Mesothelial cell of epicardium (in vitro differentiated cells): Measurements from ENCODE around the gene SFMBT2. TPM values are rescaled to one million over a fixed set of nuclear protein-coding genes. Genes with fewer than 3 reads are reported as not detected.

Experiments
- DNase-seq, 2 experiments: peaks; one replicate each; pipeline ENCODE4 v3.0.0; 2021; ENCODE audit warnings: low spot score in 2 of 2; ENCODE audit not compliant: unreplicated experiment in 2 of 2
- H3K27ac Mint-ChIP-seq: 2 replicates; pipeline ENCODE4 v1.8.0; 2021; ENCODE audit warnings: mixed read lengths
- H3K27me3 Mint-ChIP-seq: 2 replicates; pipeline ENCODE4 v1.8.0; 2021; ENCODE audit warnings: low read depth, mixed read lengths
- H3K36me3 Mint-ChIP-seq: 2 replicates; pipeline ENCODE4 v1.8.0; 2021; ENCODE audit warnings: mixed read lengths
- H3K4me1 Mint-ChIP-seq: 2 replicates; pipeline ENCODE4 v1.8.0; 2021; ENCODE audit warnings: mixed read lengths
- H3K4me3 Mint-ChIP-seq: 2 replicates; pipeline ENCODE4 v1.8.0; 2021; ENCODE audit warnings: mild to moderate bottlenecking, moderate library complexity, mixed read lengths
- H3K9me3 Mint-ChIP-seq: 2 replicates; pipeline ENCODE4 v1.8.0; 2021; ENCODE audit warnings: mixed read lengths
- total RNA-seq: library from RNA; stranded (reverse); gene quantifications from 3 replicates; pipeline ENCODE4 v1.2.1, GENCODE V29; 2021
- TF ChIP-seq, protein P1 (sequence below): fragments of 200-600 bp; sonication (generic); IDR thresholded peaks from one replicate; pipeline ENCODE4 v1.5.0; 2021; ENCODE audit warnings: antibody characterized with exemption; ENCODE audit not compliant: unreplicated experiment

Gene SFMBT2
- total RNA-seq, 1 donor from 2014 or later = 2.3 TPM

DNA sequence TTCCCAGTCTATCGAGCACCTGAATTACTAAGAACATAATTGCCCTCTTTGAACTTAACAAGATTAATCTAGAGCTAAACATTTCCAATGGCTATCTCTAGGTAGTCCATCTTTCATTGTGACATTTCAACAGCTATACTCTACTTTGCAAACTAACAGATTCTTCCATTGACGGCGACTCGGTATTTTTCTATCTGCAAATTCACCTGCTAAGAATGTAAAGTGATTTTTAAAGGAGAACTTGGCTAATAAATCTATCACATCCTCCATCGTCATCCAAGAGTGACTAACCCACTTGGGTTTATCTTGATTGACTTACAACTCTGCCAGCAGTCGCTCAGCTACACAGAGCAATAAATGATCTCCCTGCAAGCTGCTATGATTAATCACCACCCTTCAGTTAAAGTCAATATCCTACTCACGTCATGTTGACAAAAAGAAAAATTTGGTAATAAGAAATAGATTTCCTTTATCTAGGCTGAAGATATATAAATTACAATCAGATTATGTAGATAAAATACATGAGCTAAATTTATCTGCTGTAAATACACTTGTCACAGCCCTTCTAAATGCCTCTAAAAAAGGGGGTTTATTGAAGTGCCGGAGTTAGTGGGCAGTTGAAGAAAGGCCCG lies 99.5 kb downstream of the SFMBT2 start:
- H3K4me3 Mint-ChIP-seq = no peak overlapping the region
- no peak overlapping the region for H3K27ac Mint-ChIP-seq
- H3K4me1 Mint-ChIP-seq = peaks cover 7% of the 10 kb centered on the region
- peaks cover 93% of the 10 kb centered on the region for H3K27me3 Mint-ChIP-seq
- peaks cover 4% of the 10 kb centered on the region for H3K36me3 Mint-ChIP-seq
- TF ChIP-seq, protein P1, sequence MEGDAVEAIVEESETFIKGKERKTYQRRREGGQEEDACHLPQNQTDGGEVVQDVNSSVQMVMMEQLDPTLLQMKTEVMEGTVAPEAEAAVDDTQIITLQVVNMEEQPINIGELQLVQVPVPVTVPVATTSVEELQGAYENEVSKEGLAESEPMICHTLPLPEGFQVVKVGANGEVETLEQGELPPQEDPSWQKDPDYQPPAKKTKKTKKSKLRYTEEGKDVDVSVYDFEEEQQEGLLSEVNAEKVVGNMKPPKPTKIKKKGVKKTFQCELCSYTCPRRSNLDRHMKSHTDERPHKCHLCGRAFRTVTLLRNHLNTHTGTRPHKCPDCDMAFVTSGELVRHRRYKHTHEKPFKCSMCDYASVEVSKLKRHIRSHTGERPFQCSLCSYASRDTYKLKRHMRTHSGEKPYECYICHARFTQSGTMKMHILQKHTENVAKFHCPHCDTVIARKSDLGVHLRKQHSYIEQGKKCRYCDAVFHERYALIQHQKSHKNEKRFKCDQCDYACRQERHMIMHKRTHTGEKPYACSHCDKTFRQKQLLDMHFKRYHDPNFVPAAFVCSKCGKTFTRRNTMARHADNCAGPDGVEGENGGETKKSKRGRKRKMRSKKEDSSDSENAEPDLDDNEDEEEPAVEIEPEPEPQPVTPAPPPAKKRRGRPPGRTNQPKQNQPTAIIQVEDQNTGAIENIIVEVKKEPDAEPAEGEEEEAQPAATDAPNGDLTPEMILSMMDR = no peak
- peaks cover 8% of the 10 kb centered on the region for H3K9me3 Mint-ChIP-seq
- no peak for DNase-seq

- H3K9me3 Mint-ChIP-seq = peaks cover 8% of the 10 kb centered on the region
- TF ChIP-seq, protein P1 = no peak
- no peak for DNase-seq
- peaks cover 4% of the 10 kb centered on the region for H3K36me3 Mint-ChIP-seq
- H3K4me1 Mint-ChIP-seq = peaks cover 7% of the 10 kb centered on the region
- peaks cover 92% of the 10 kb centered on the region for H3K27me3 Mint-ChIP-seq
- H3K27ac Mint-ChIP-seq = no peak overlapping the region
- no peak overlapping the region for H3K4me3 Mint-ChIP-seq
Measured at GRCh38 chr10:7310076-7310475, 100.8 kb downstream of the SFMBT2 start.

DNA sequence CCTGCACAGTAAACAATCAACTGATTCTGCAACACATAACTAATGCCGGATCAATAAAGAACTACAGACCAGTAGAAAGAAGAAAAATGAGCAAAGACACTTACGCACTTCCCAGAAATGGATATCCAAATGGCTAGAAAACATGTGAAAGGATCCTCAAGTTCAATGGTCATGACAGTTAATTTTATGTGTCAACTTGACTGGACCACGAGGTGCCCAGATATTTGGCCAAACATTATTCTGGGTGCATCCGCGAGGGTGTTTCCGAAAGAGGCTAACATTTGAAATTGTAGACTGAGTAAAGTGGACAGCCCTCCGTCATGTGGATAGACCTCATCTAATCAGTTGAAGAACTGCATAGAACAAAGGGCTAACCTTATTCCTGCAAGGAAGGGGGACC lies 102.0 kb downstream of the SFMBT2 start:
- Mint-ChIP-seq H3K4me1 (peaks cover 9% of the 10 kb centered on the region), H3K27me3 (peaks cover 91% of the 10 kb centered on the region), H3K36me3 (peaks cover 4% of the 10 kb centered on the region), H3K27ac (no peak overlapping the region), H3K9me3 (peaks cover 8% of the 10 kb centered on the region), H3K4me3 (no peak overlapping the region)
- TF ChIP-seq, protein P1 = no peak
- no peak for DNase-seq

DNA sequence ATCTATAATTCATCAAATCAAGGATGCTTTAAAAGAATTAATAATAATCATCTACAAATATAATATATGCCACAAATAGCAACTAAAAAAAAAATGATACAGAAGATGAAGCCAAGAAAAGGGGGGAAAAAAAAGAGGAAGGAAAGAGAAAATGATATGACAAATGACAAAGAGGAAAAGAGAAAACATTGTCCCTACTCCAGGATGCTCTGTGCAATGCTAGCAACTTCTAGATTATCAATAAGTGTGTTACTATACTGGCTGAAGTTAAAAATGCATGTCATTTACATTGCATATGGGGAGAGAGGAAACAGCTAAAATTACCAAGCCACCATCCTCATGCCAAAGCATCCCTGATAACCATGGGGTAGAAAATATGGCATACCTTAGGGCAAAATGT lies 104.2 kb downstream of the SFMBT2 start:
- H3K4me3 Mint-ChIP-seq = no peak overlapping the region
- H3K27ac Mint-ChIP-seq = no peak overlapping the region
- H3K36me3 Mint-ChIP-seq = peaks cover 4% of the 10 kb centered on the region
- DNase-seq = no peak
- TF ChIP-seq, protein P1 = no peak
- peaks cover 74% of the 10 kb centered on the region for H3K27me3 Mint-ChIP-seq
- H3K4me1 Mint-ChIP-seq = peaks cover 31% of the 10 kb centered on the region
- H3K9me3 Mint-ChIP-seq = peaks cover 8% of the 10 kb centered on the region

DNA sequence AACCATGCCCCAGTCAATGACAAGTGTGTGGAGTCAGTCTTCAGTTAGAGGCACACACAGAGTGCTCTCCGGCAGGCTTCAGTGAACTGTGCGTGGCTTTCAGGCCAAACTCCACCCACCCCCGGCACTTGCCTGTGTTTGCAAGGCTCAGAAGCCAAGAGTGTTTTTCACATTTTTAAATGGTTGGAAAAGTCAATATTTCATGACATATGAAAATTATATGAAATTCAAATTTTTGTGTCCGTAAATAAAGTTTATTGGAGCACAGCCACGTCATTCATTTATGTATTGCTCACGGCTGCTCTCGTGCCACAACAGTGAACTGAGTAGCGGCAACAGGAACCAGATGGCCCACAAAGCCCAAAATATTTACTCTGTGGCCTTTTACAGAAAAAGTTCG lies 104.7 kb downstream of the SFMBT2 start:
- Mint-ChIP-seq H3K4me1 (peaks cover 32% of the 10 kb centered on the region), H3K4me3 (no peak overlapping the region)
- TF ChIP-seq, protein P1 = no peak

More for the DNA sequence above, 104.7 kb downstream of the SFMBT2 start:
- peaks cover 8% of the 10 kb centered on the region for H3K9me3 Mint-ChIP-seq
- peaks cover 4% of the 10 kb centered on the region for H3K36me3 Mint-ChIP-seq
- H3K27ac Mint-ChIP-seq = no peak overlapping the region
- peaks cover 74% of the 10 kb centered on the region for H3K27me3 Mint-ChIP-seq
- DNase-seq = no peak
